ENCODE measurements around the gene BCL11B.

The BCL11B gene

DNA sequence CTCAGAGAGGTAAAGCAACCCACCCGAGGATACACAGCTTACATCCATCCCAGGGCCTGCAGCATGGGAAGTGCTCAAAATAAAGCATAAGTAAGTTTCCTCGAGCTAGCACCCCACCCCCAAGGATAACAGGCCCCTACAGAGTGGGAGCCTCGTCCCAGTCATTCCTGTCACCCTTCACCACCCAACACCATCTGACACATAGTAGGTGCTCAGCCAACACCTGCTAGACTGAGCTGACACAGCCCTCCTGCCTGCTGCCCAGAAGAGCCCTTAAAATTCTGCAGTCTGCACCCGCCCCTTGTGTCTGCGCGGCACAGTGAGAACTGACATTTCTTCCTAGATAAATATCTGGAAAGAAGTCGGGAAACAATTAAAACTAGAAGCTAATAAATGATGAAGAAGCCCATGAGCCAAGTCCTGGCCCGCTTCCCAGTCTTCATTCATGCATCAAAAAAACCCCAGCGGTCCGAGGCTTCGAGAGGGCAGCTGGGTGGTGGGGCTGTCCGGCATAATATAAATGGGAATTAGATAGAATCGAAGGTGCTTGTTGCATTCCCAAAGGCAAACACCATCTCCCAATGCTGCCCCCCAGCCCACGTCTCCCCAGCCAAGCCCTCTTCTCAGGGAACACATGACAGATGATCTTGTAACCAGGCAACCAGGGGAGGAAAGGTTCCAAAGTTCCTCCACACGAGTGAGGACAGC, 76.2 kb downstream of the BCL11B start:
- Histone ChIP-seq H3K4me3 (ENCODE audit: low read length) (no peak overlapping the region), H3K9me3 (ENCODE audit: control insufficient read depth, low read depth, low read length) (no peaks in the 10 kb centered on the region), H3K27ac (ENCODE audit: low read length) (no peak overlapping the region), H3K4me1 (ENCODE audit: control insufficient read depth, low read depth, low read length) (peaks cover 3% of the 10 kb centered on the region), H3K27me3 (ENCODE audit: control insufficient read depth, insufficient read depth, low read length) (no peaks in the 10 kb centered on the region), H3K9ac (ENCODE audit: low read length) (no peak overlapping the region), H3K36me3 (ENCODE audit: control insufficient read depth, low read depth, low read length) (no peaks in the 10 kb centered on the region)

DNA sequence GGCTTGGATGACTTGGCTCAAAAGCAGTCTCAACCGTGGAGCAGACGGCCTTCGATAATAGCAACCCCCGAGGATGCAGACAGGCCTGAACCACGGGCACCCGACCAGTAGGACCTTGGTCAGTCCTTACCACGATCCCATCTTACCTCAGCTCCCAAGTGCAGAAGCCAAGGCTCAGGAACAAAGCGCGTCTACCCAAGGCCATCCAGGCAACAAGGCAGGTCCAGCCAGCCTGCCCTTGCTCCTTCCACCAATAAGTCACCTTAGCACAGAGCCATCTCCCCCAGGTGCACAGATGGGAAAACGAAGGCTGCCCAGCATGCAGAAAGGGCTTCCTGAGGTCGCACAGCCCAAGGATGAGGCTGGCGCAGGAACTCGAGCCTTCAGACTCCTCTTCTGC, 77.3 kb downstream of the BCL11B start:
- Histone ChIP-seq H3K36me3 (ENCODE audit: control insufficient read depth, low read depth, low read length) (no peaks in the 10 kb centered on the region), H3K9me3 (ENCODE audit: control insufficient read depth, low read depth, low read length) (no peaks in the 10 kb centered on the region), H3K4me1 (ENCODE audit: control insufficient read depth, low read depth, low read length) (peaks cover 3% of the 10 kb centered on the region), H3K27ac (ENCODE audit: low read length) (no peak overlapping the region), H3K27me3 (ENCODE audit: control insufficient read depth, insufficient read depth, low read length) (no peaks in the 10 kb centered on the region), H3K9ac (ENCODE audit: low read length) (no peak overlapping the region), H3K4me3 (ENCODE audit: low read length) (no peak overlapping the region)

DNA sequence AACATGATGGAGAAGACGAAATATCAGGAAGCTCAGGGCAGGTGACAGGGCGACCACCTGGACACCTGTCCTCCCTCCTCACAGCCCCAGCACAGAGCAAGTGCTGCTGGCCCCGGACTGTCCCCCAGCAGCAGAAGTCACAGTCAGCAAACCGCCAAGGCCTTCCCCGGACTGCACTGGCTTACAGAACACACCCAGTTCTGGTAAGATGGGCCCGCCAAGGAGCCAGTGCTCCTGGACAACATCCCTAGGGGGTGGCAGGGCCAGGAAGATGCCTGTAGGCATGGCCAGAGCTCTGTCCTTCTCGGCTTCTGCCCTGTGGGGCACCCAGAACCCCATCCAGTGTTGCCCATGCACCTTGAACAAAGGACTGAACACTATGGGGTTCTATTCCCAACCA, 77.9 kb downstream of the BCL11B start:
- Histone ChIP-seq H3K4me1 (ENCODE audit: control insufficient read depth, low read depth, low read length) (peaks cover 3% of the 10 kb centered on the region), H3K9ac (ENCODE audit: low read length) (no peak overlapping the region), H3K9me3 (ENCODE audit: control insufficient read depth, low read depth, low read length) (no peaks in the 10 kb centered on the region), H3K27ac (ENCODE audit: low read length) (no peak overlapping the region), H3K36me3 (ENCODE audit: control insufficient read depth, low read depth, low read length) (no peaks in the 10 kb centered on the region), H3K27me3 (ENCODE audit: control insufficient read depth, insufficient read depth, low read length) (no peaks in the 10 kb centered on the region), H3K4me3 (ENCODE audit: low read length) (no peak overlapping the region)

DNA sequence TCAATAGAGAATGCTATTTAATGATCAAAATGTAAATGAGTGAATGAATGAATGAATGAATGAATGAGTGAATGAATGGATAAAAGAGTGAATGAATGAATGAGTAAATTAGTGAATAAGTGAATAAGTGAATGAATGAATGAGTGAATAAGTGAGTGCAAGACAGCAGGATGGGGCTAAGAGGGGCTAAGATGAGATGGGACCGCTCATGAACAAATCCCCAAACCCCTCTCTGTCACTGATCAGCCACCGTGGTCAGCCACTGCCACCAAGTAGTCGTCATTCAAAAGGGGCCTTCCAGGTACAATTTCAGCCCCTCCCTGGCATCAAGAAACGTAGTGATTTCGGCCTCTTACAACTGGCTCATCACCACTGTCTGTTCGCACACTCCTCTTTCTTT, 79.2 kb downstream of the BCL11B start:
- H3K9me3 ChIP-seq (ENCODE audit: control insufficient read depth, low read depth, low read length), result no peaks in the 10 kb centered on the region
- H3K9ac ChIP-seq (ENCODE audit: low read length), result no peak overlapping the region
- H3K4me1 ChIP-seq (ENCODE audit: control insufficient read depth, low read depth, low read length), result peaks cover 3% of the 10 kb centered on the region
- no peak overlapping the region for H3K27ac ChIP-seq (ENCODE audit: low read length)
- H3K27me3 ChIP-seq (ENCODE audit: control insufficient read depth, insufficient read depth, low read length), result no peaks in the 10 kb centered on the region
- no peak overlapping the region for H3K4me3 ChIP-seq (ENCODE audit: low read length)
- no peaks in the 10 kb centered on the region for H3K36me3 ChIP-seq (ENCODE audit: control insufficient read depth, low read depth, low read length)

DNA sequence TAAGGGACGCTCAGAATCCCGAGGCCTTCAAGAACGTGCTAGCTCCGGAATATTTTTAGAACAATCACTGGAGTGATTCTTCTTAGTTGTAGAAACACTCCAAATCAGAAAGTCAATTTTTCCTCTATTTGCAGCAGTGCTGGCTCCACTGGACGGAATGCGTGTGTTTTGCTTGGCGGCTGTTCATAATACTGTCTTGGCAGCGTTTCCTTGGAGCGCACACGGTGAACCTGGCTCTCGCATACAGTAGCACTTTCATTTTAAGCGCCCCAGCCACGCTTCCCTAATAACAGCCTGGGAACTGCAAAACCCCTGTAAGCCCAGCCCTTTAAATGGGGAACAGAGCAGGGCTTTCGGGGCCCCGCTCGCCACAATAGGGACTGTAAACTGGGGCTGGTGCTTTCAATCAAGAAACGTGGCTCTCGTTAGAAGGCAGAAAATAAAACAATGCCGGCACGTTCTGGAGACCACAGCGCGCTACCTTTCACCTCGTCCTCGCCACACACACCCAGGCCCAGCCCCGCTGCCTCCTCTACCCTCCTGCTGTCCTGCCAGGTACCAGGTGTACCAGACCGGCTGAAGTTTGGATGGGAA, 79.9 kb downstream of the BCL11B start:
- H3K9me3 ChIP-seq (ENCODE audit: control insufficient read depth, low read depth, low read length), result no peaks in the 10 kb centered on the region
- no peak overlapping the region for H3K27ac ChIP-seq (ENCODE audit: low read length)
- H3K9ac ChIP-seq (ENCODE audit: low read length), result no peak overlapping the region
- H3K4me1 ChIP-seq (ENCODE audit: control insufficient read depth, low read depth, low read length), result peaks cover 3% of the 10 kb centered on the region
- no peak overlapping the region for H3K4me3 ChIP-seq (ENCODE audit: low read length)
- no peaks in the 10 kb centered on the region for H3K27me3 ChIP-seq (ENCODE audit: control insufficient read depth, insufficient read depth, low read length)
- H3K36me3 ChIP-seq (ENCODE audit: control insufficient read depth, low read depth, low read length), result no peaks in the 10 kb centered on the region

DNA sequence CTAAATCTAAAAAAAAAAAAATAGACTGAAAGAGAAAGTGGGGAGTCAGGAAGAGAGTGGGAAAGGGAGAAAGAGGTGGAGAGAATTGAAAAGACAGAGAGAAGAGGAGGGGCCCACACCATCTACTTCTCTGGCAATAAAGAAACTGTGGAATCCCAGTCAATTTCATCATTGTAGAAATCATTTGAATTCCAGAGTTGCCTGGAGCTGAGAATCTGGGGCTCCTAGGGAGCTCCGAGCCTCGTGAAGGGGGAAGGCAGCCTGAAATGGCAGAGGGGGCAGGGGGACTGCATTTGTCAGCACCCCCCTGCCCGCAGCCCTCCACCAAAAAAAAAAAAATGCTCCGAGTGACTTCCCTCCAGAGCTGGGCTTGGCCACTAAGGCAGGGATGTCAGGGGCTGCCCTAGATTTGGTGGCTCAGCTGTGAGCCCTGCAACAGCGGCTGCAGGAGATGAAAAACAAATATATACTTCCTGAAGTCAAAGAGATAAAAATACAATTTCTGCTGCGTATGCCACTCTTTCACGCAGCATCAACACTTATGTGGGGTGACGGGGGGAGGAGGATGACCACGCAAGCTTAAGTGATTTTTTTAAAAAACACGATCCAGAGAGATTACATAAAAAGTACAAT, 80.5 kb downstream of the BCL11B start:
- no peaks in the 10 kb centered on the region for H3K36me3 ChIP-seq (ENCODE audit: control insufficient read depth, low read depth, low read length)
- no peak overlapping the region for H3K4me3 ChIP-seq (ENCODE audit: low read length)
- H3K9me3 ChIP-seq (ENCODE audit: control insufficient read depth, low read depth, low read length), result no peaks in the 10 kb centered on the region
- peaks cover 3% of the 10 kb centered on the region for H3K4me1 ChIP-seq (ENCODE audit: control insufficient read depth, low read depth, low read length)
- no peak overlapping the region for H3K27ac ChIP-seq (ENCODE audit: low read length)
- no peak overlapping the region for H3K9ac ChIP-seq (ENCODE audit: low read length)
- H3K27me3 ChIP-seq (ENCODE audit: control insufficient read depth, insufficient read depth, low read length), result no peaks in the 10 kb centered on the region

DNA sequence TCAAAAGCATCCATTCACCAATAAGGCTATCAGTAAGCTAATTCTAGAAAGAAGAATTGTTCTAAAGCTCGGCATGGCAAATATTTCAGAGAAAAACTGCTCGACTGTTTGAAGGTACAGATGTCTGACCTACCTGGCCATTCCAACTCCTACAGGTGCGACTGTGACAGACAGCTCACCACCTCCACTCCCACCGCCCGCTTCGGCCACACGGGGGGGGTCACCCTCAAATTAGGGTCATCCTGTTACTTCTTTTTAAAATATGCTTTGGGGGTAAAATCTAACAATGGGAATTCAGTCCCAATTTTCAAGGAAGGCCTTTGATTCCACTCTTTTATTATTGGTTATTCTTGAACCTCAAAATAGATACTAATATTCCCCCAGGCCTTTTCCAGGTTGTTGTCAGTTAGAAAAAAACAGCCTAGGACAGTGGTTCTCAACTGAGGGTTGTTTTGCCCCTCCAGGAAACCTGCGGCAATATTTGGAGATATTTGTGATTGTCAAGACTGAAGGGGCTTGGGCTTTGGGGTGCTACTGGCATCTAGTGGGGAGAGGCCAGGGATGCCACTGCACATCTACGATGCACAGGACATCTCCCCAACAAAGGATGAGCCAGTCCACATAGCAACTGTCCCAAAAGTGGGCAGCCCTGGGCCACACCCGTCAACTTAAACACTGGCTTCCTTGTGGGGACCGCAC, 81.2 kb downstream of the BCL11B start:
- Histone ChIP-seq H3K36me3 (ENCODE audit: control insufficient read depth, low read depth, low read length) (no peaks in the 10 kb centered on the region), H3K9ac (ENCODE audit: low read length) (no peak overlapping the region), H3K4me1 (ENCODE audit: control insufficient read depth, low read depth, low read length) (peaks cover 3% of the 10 kb centered on the region), H3K9me3 (ENCODE audit: control insufficient read depth, low read depth, low read length) (no peaks in the 10 kb centered on the region), H3K27ac (ENCODE audit: low read length) (no peak overlapping the region), H3K27me3 (ENCODE audit: control insufficient read depth, insufficient read depth, low read length) (no peaks in the 10 kb centered on the region), H3K4me3 (ENCODE audit: low read length) (no peak overlapping the region)

DNA sequence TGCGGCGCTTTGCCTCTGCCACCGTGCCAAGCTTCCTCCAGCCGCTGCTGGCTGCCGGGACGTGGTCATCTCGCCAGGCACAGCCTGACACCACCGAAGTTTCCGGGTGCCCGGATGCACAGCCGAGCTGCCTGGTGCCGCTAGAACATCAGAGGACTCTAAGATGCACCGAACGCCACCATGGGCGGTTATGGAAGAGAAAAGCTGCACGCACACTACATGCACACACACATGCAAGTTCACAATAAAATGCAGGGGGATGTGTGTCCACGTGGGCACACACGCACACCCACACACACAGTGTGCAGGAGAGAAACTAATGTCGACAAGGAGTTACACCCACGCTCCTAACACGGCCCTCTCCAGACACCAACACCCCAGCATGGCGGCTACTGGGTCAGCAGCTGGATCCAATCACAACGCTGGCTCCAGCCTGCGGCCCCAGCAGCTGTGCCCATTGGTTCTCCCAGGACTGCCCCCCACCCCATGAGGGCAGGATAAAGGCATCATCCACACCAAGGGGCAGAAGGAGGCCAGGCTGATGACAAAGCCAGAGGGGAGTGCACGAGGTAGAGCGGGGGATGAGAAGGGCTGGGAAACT, 82.7 kb downstream of the BCL11B start:
- H3K36me3 ChIP-seq (ENCODE audit: control insufficient read depth, low read depth, low read length), result no peaks in the 10 kb centered on the region
- no peak overlapping the region for H3K27ac ChIP-seq (ENCODE audit: low read length)
- no peak overlapping the region for H3K9ac ChIP-seq (ENCODE audit: low read length)
- no peaks in the 10 kb centered on the region for H3K27me3 ChIP-seq (ENCODE audit: control insufficient read depth, insufficient read depth, low read length)
- H3K4me3 ChIP-seq (ENCODE audit: low read length), result no peak overlapping the region
- H3K4me1 ChIP-seq (ENCODE audit: control insufficient read depth, low read depth, low read length), result peaks cover 3% of the 10 kb centered on the region
- no peaks in the 10 kb centered on the region for H3K9me3 ChIP-seq (ENCODE audit: control insufficient read depth, low read depth, low read length)

DNA sequence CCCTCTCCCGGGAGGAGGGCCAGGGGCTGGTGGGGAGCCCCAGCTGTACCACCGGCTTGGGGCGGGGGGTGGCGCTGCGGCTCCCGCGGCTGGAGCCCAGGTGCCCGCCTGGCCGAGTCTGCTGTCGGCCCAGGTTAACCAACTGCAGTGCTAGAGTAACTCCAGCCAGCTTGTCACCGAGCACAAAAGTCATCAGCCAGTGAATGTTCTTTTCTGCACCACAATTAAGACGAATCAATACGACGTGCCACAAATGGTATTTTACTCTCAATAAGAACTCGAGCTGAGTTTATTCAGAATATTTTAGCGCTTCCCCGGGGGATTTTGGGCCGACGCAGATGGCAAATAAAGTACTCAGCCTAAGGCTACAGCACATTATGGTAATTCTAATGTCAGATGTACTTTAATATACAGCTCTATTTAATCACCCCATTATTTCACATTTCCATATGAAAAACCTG, 83.2 kb downstream of the BCL11B start:
- Histone ChIP-seq H3K9me3 (ENCODE audit: control insufficient read depth, low read depth, low read length) (no peaks in the 10 kb centered on the region), H3K9ac (ENCODE audit: low read length) (no peak overlapping the region), H3K4me1 (ENCODE audit: control insufficient read depth, low read depth, low read length) (peaks cover 3% of the 10 kb centered on the region), H3K4me3 (ENCODE audit: low read length) (no peak overlapping the region), H3K27me3 (ENCODE audit: control insufficient read depth, insufficient read depth, low read length) (no peaks in the 10 kb centered on the region), H3K27ac (ENCODE audit: low read length) (no peak overlapping the region), H3K36me3 (ENCODE audit: control insufficient read depth, low read depth, low read length) (no peaks in the 10 kb centered on the region)

DNA sequence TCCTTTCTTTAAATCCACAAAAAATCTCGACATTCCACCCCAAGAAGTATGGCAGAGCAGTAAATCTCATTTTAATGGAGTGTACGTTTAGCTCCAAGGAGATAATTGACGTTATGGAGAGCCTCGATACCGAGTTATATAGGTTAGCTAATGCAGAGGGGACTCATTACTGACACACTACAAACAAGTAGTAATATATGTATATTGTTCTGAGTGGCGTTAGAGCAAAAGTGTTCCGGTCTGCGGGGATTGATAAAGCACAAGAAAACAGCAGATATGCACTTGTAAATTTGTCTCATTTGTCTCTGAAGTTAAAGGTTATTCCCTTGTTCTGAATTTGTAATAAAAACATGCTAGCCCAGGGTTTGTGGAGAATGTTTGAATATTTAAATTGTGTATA, 84.1 kb downstream of the BCL11B start:
- Histone ChIP-seq H3K27ac (ENCODE audit: low read length) (no peak overlapping the region), H3K9ac (ENCODE audit: low read length) (no peak overlapping the region), H3K9me3 (ENCODE audit: control insufficient read depth, low read depth, low read length) (no peaks in the 10 kb centered on the region), H3K36me3 (ENCODE audit: control insufficient read depth, low read depth, low read length) (no peaks in the 10 kb centered on the region), H3K4me1 (ENCODE audit: control insufficient read depth, low read depth, low read length) (peaks cover 3% of the 10 kb centered on the region), H3K27me3 (ENCODE audit: control insufficient read depth, insufficient read depth, low read length) (no peaks in the 10 kb centered on the region), H3K4me3 (ENCODE audit: low read length) (no peak overlapping the region)

DNA sequence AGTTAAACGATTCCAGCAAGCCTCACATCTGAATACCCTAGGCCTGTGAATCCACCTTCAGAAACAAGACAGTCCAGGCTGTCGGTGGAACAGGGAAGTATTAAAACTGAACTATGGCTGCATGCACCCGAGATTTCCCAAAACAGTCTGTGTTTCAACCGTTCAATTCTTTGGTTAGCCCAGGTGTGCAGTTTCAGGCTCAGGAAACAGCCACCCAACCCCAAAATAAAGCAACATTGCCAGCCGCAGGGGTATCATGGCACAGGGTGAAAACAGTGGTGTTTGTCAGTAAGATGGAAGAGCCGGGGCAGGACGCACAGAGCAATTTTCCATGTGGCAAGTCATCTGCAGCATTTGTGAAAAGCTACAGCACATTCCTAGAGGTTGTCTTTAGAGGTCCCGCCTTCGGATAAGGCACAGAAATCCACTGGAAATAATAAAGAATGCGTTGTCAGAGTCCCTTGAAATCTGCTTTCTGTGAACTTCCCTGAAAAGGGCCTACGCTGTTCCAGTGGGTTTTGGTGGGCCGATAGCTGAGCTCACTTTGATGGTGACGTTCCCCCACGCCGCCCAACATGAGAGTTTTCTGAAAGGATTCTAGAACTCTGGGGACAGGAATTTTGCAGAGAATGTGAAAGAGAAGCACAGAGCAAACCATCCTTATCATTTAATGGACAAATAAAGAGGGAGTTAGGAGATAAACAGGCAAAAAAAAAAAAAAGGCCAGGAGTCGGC, 84.9 kb downstream of the BCL11B start:
- Histone ChIP-seq H3K9me3 (ENCODE audit: control insufficient read depth, low read depth, low read length) (no peaks in the 10 kb centered on the region), H3K27ac (ENCODE audit: low read length) (no peak overlapping the region), H3K27me3 (ENCODE audit: control insufficient read depth, insufficient read depth, low read length) (no peaks in the 10 kb centered on the region), H3K4me3 (ENCODE audit: low read length) (no peak overlapping the region), H3K36me3 (ENCODE audit: control insufficient read depth, low read depth, low read length) (no peaks in the 10 kb centered on the region), H3K4me1 (ENCODE audit: control insufficient read depth, low read depth, low read length) (peaks cover 3% of the 10 kb centered on the region), H3K9ac (ENCODE audit: low read length) (no peak overlapping the region)

Data from iPS-18a (cell line).